Activated T-cell treated with anti-CD3 and anti-CD28 coated beads, Interleukin-2, amount 50 U/mL, for 24 hours (primary cell): ENCODE results near the gene PCDH9.

Source experiments
- DNase-seq: peaks from one replicate; pipeline ENCODE4 v3.0.0-alpha.2; 2020
- H3K27ac Mint-ChIP-seq: 2 replicates; pipeline ENCODE4 v1.8.0; 2020; ENCODE audit warnings: mild to moderate bottlenecking, mixed read lengths
- H3K27me3 Mint-ChIP-seq: 2 replicates; pipeline ENCODE4 v1.8.0; 2020; ENCODE audit warnings: mixed read lengths
- H3K36me3 Mint-ChIP-seq: 2 replicates; pipeline ENCODE4 v1.8.0; 2020; ENCODE audit warnings: low read depth, mixed read lengths
- H3K4me1 Mint-ChIP-seq: 2 replicates; pipeline ENCODE4 v1.8.0; 2020; ENCODE audit warnings: low read depth, mixed read lengths
- H3K4me3 Mint-ChIP-seq: 2 replicates; pipeline ENCODE4 v1.8.0; 2020; ENCODE audit warnings: mild to moderate bottlenecking, moderate library complexity, mixed read lengths
- H3K9me3 Mint-ChIP-seq: 2 replicates; pipeline ENCODE4 v1.8.0; 2020; ENCODE audit warnings: mixed read lengths

PCDH9 gene

DNA sequence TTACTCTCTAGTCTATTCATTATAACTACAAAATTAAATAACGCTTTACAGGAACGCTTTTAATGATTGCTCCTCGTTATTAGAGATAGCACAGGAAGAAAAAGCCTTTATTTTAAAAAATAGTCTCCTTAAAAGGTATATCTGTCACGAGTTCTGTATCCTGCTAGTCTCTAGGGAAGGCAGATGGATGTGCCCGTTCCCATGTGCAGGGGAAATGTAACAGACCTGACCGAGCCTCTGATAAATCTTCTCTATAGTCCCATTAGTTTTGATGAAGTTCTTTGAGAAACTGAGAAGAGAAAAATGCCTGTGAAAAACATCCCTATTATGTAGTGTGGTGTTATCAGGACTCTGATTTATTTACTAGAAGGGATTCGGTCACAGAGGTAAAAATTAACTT is 226.4 kb downstream of the PCDH9 start:
- H3K4me1 Mint-ChIP-seq: no peaks in the 10 kb centered on the region
- H3K9me3 Mint-ChIP-seq: peaks cover 2% of the 10 kb centered on the region
- H3K27me3 Mint-ChIP-seq: no peaks in the 10 kb centered on the region
- no peak for DNase-seq
- H3K36me3 Mint-ChIP-seq: no peaks in the 10 kb centered on the region
- H3K27ac Mint-ChIP-seq: no peak overlapping the region
- no peak overlapping the region for H3K4me3 Mint-ChIP-seq

DNA sequence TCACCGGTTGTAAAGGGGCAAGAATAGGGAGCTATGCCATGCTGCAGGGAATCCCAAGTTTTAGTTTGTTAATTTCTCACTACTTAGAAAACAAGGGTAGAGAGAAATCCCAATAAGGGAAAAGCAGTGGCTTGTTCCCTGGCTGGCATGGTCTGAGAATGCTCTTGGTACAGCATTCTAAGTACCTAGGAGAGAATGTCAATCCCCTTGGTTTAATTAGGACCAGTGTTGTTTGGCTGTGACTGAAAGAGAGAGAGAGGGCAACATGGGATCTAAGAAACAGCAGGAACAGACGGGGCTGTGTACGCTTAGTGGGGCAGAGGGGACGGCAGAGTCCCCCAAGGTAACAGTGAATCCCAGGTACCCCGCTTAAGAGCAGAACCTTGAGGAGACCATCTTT is 228.8 kb downstream of the PCDH9 start:
- Mint-ChIP-seq H3K4me1 (no peaks in the 10 kb centered on the region), H3K4me3 (no peak overlapping the region), H3K9me3 (peaks cover 2% of the 10 kb centered on the region), H3K27ac (no peak overlapping the region), H3K36me3 (no peaks in the 10 kb centered on the region), H3K27me3 (no peaks in the 10 kb centered on the region)
- no peak for DNase-seq

DNA sequence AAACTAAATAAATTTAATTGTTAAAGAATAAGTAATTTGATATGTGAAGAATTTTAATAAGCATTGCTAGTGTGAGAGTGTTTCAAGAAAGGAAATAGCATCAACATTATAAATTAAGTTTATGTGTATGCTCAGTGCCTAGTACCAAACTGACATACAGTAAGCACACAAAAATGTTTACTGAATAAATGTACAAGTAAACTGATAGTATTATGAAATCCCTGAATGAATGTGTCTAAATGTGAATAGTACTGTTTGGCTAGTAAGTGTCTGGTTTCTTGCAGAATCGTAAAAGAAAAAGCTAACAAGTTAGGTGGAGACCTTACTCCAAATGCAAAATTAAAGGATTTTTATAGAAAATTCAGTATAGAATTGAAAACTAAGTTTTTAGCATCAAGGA is 233.6 kb downstream of the PCDH9 start:
- no peaks in the 10 kb centered on the region for H3K27me3 Mint-ChIP-seq
- DNase-seq: no peak
- no peak overlapping the region for H3K4me3 Mint-ChIP-seq
- H3K36me3 Mint-ChIP-seq: no peaks in the 10 kb centered on the region
- peaks cover 4% of the 10 kb centered on the region for H3K4me1 Mint-ChIP-seq
- H3K27ac Mint-ChIP-seq: no peak overlapping the region
- peaks cover 2% of the 10 kb centered on the region for H3K9me3 Mint-ChIP-seq

DNA sequence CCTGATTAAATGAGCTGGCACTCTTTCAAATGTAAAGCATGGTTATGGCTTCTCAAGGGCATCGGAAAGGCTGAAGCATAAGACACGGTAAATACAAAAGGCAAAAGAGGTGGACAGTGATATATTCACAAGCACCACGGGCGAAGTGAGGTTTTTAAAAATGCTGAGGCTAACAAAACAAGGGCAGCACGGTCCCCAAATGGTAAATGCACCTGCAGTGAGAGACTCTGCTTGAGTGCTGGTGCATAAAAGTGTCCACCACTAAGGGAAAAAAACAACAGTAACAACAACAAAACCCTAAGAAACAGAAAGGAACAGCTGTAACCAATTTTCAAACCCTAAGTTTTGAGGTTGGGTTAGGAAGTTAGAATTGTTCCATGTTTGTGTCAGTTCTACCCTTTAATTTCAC is 234.9 kb downstream of the PCDH9 start:
- Mint-ChIP-seq H3K36me3 (no peaks in the 10 kb centered on the region), H3K4me1 (peaks cover 4% of the 10 kb centered on the region), H3K27ac (no peak overlapping the region), H3K9me3 (no peaks in the 10 kb centered on the region), H3K27me3 (no peaks in the 10 kb centered on the region), H3K4me3 (no peak overlapping the region)
- no peak for DNase-seq

DNA sequence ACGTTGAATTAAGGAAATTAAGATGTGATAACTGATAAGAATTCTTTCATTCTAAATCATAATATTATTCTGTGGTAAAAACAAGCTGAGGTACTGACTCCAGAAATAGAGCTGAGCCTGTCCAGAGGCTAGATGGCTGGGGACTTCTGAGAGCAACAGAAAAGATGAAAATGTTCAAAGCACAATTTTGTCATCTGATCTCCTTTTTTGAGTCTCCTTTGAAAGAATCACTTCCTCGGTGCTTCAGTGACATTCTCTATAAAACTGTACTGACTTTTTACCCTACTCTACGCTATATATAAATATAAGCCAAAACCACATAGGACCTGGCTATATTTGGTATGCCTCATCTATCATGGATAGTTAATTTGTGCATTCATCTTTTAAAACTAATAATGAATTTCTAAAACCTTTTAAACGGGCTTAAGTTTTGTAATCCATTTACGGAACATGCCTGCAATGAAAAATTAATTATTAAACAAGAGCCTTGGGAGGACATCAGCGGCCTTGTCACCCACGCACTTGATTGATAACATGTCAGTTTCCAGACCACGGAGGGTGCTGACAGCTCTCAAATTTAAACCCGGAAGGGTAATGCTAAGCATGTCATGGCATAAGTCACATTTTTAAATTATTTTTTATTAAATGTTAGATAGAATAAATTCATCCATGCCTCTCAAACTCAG is 235.5 kb downstream of the PCDH9 start:
- Mint-ChIP-seq H3K9me3 (no peaks in the 10 kb centered on the region), H3K4me3 (no peak overlapping the region), H3K36me3 (no peaks in the 10 kb centered on the region), H3K4me1 (peaks cover 4% of the 10 kb centered on the region), H3K27ac (no peak overlapping the region), H3K27me3 (no peaks in the 10 kb centered on the region)
- DNase-seq: no peak

DNA sequence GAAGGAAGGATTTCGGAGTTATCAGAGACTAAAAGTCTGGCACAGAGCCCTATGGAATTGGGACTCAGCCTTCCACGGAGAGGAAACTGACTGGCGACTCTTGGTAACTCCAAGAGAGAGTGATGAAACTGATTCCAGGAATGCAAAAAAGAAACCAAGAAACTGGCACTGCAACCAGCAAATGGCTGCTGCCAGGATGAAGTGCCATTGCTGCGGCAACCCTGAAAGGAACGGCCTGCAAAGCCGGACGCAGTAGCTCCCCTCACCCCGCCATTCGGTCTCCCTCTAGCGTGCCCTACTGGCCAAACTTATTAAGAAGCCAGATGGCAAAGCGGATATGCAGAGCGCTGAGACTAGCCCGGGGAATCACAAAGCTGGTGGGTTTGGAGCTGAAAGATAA is 236.0 kb downstream of the PCDH9 start:
- no peak overlapping the region for H3K4me3 Mint-ChIP-seq
- no peak for DNase-seq

DNA sequence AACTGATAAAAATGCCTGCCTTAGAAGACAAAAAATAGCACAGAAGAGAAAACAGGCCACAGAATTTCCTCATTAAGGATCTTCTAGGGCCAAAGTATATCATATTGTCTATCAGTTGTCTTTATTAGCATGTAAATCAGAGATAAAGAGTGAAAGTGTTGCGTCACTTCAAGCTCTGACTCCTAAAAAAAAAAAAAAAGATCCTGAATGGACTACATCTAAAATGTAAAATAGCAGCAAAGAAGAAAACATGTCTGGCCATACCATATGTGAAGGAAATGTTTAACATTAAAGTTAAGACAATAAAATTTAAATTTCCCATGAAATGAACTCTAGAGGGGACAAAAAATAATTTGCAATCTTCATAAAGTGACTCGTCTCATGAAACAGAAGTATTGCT is 237.4 kb downstream of the PCDH9 start:
- Mint-ChIP-seq H3K9me3 (no peaks in the 10 kb centered on the region), H3K27me3 (no peaks in the 10 kb centered on the region), H3K36me3 (no peaks in the 10 kb centered on the region), H3K4me3 (no peak overlapping the region), H3K4me1 (peaks cover 4% of the 10 kb centered on the region), H3K27ac (no peak overlapping the region)
- no peak for DNase-seq

More for the DNA sequence above, 236.0 kb downstream of the PCDH9 start:
- no peaks in the 10 kb centered on the region for H3K27me3 Mint-ChIP-seq
- H3K27ac Mint-ChIP-seq: no peak overlapping the region
- no peaks in the 10 kb centered on the region for H3K36me3 Mint-ChIP-seq
- H3K9me3 Mint-ChIP-seq: no peaks in the 10 kb centered on the region
- peaks cover 4% of the 10 kb centered on the region for H3K4me1 Mint-ChIP-seq

DNA sequence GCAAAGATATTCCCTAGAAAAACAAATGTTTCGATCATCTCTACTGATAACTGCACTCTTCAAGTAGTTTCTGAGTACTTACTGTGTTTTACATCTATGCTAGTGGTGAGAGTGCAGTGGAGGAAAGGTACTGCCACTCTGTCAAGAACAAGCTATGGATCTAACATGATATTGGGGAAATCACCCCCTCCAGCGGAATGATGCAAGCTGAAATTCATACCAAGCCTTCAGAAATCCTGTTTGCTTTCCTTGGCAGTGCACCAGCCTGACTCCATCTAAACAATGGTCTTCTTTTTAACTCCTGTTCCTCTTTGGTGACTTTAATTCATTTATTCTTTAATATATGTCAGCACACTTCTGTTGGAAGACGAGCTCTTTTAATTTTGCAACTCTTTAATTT is 238.0 kb downstream of the PCDH9 start:
- Mint-ChIP-seq H3K9me3 (no peaks in the 10 kb centered on the region), H3K27ac (no peak overlapping the region), H3K27me3 (no peaks in the 10 kb centered on the region), H3K4me1 (peaks cover 4% of the 10 kb centered on the region), H3K4me3 (no peak overlapping the region), H3K36me3 (no peaks in the 10 kb centered on the region)
- DNase-seq: no peak

DNA sequence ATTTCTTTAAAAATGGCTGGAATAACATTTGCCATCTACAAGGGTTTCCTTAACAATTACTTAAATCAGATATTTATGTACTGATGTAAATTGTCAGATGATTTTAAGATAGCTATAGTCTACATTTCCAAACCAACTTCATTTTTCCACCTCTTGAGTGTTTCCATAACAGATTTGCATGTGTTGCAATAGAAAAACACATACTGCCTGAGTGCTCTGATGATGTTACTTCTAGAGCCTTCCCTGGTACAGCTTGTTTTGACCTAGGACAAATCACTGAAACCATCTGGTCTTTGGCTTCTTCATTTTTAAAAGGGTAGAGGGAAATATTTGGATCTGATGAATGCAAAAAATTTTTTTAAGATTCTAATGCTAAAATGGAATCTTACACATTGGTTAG is 245.9 kb downstream of the PCDH9 start:
- H3K36me3 Mint-ChIP-seq: no peaks in the 10 kb centered on the region
- H3K4me3 Mint-ChIP-seq: no peak overlapping the region
- H3K27me3 Mint-ChIP-seq: no peaks in the 10 kb centered on the region
- H3K9me3 Mint-ChIP-seq: no peaks in the 10 kb centered on the region
- DNase-seq: no peak
- H3K27ac Mint-ChIP-seq: no peak overlapping the region
- H3K4me1 Mint-ChIP-seq: no peaks in the 10 kb centered on the region

DNA sequence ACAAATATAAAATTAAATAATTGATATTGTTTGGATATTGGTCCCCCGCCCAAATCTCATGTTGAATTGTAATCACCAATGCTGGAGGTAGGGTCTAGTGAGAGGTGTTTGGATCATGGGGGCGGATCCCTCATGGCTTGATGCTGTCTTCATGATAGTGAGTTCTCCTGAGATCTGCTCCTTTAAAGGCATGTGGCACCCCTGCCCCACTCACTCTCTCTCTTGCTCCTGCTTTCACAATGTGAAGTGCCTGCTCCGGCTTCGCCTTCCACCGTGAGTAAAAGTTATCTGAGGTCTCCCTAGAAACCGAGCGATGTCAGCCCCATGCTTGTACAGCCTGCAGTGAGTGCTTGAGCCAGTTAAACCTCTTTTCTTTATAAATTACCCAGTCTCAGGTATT is 248.2 kb downstream of the PCDH9 start:
- H3K4me1 Mint-ChIP-seq: no peaks in the 10 kb centered on the region
- no peak overlapping the region for H3K27ac Mint-ChIP-seq
- DNase-seq: no peak
- no peaks in the 10 kb centered on the region for H3K9me3 Mint-ChIP-seq
- H3K4me3 Mint-ChIP-seq: no peak overlapping the region
- no peaks in the 10 kb centered on the region for H3K27me3 Mint-ChIP-seq
- no peaks in the 10 kb centered on the region for H3K36me3 Mint-ChIP-seq

DNA sequence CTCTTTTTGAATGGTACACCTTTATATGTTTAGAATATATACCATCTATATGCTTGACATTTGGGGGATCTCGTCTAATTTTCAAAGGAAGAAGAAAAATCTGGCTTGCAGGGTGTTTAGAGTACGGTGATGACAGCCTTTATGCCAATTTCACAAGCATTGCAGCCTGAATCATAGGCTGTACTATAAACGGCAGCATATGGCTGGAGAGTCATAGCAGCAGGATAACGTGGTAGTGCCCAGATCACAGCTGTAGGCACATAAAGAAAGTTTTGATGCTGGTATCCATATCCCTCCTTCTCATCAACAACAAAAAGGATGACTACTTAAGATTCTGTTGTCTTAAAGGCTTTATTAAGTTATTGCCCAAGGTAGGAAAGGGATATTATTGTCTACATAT is 253.0 kb downstream of the PCDH9 start:
- no peak for DNase-seq
- Mint-ChIP-seq H3K4me1 (no peaks in the 10 kb centered on the region), H3K27me3 (no peaks in the 10 kb centered on the region), H3K9me3 (no peaks in the 10 kb centered on the region), H3K36me3 (no peaks in the 10 kb centered on the region), H3K4me3 (no peak overlapping the region), H3K27ac (no peak overlapping the region)

DNA sequence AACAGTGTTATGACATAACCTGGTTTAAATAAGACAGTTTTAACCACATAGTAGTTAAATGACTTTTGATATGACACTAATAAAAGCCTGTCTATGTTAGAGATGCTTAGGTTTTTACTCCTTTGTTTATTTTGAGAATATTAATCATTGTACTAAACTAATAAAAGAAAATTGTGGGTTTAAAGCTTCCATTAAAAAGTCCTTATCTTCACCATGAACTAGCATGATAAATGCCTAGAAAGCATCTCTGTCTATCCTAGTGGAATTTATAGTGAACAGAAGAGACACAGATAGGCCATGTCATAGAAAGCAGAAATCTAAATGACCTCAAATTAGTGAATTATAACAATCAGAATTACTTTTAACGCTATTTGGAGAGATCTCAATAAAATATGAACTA is 255.2 kb downstream of the PCDH9 start:
- no peak for DNase-seq
- Mint-ChIP-seq H3K9me3 (no peaks in the 10 kb centered on the region), H3K27me3 (no peaks in the 10 kb centered on the region), H3K27ac (no peak overlapping the region), H3K4me3 (no peak overlapping the region), H3K4me1 (no peaks in the 10 kb centered on the region), H3K36me3 (no peaks in the 10 kb centered on the region)

DNA sequence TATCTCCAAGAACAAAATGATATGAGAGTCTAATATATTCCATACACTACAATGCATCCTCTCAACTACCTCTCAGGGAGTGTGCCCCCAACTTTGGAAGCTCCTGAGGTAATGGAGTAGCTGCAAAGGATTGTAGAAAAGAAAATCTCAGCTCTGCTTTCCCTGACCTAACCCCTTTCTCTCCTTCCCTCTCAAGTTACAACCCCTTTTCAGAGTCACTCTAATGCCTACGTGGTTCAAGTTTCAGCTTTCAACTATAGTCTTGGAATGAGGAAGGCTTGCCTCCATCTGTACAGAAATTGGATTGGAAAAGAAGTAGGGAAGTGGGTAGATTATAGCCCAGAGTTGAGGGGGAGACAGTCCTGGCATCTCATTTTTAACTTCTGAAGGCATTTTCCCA is 256.0 kb downstream of the PCDH9 start:
- Mint-ChIP-seq H3K27me3 (no peaks in the 10 kb centered on the region), H3K4me3 (no peak overlapping the region), H3K4me1 (no peaks in the 10 kb centered on the region), H3K27ac (no peak overlapping the region), H3K9me3 (no peaks in the 10 kb centered on the region), H3K36me3 (no peaks in the 10 kb centered on the region)
- no peak for DNase-seq

DNA sequence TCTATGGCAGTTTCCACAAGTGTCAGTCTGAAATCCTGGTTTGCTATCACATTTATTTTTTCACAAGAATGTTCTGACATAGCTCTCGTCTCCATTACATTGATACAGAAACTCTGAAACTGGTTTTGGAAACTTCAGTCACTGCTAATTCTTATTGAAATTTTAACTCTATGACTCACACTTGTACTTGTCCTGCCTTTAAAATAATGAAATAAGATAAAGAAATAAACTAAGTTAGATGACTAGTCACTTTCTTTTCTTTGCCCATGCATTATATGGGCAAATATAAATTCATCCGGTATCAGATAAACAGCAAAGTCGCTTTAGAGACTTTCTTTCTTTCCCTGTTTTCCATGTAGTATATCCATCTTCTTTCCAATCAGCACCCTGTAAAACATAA is 257.5 kb downstream of the PCDH9 start:
- Mint-ChIP-seq H3K27ac (no peak overlapping the region), H3K36me3 (no peaks in the 10 kb centered on the region), H3K9me3 (no peaks in the 10 kb centered on the region), H3K27me3 (no peaks in the 10 kb centered on the region), H3K4me1 (no peaks in the 10 kb centered on the region), H3K4me3 (no peak overlapping the region)
- no peak for DNase-seq

DNA sequence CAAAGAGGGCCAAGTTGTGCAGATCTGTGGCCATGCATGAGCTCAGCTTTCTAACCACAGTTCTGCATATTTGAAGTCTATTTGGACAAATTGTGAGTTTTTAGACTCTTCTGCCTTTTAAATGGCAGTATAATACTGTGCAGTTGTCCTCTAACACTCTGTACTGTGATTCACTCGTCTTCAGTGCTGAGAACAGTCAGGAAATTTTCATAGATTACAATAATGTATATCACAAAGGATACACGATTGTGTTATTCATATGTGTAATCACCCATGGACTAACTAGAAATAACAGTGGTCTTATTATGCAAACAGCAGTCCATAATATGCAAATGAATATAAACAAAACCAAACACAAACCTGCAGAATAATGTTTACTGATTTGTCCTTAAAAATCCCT is 259.1 kb downstream of the PCDH9 start:
- H3K9me3 Mint-ChIP-seq: no peaks in the 10 kb centered on the region
- no peak overlapping the region for H3K4me3 Mint-ChIP-seq
- no peaks in the 10 kb centered on the region for H3K36me3 Mint-ChIP-seq
- no peaks in the 10 kb centered on the region for H3K4me1 Mint-ChIP-seq
- no peak for DNase-seq
- no peaks in the 10 kb centered on the region for H3K27me3 Mint-ChIP-seq
- no peak overlapping the region for H3K27ac Mint-ChIP-seq

DNA sequence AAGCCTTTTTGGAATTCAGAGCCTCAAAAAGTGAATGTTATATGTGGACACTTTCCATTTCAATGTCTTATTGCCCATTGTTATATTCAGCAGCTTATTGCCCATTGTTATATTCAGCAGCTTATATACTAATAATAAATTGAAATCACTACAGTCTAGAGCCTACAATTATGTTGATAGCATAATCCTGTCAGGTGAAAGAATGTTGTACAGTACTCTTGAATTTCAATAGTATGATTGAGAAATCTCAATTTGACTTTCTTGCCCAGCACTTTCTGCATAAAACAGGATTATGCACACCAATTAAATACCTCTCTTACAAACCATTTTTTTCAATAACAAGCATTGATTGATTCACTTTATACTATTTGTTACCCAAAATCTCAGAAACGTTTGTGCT is 260.8 kb downstream of the PCDH9 start:
- DNase-seq: no peak
- H3K9me3 Mint-ChIP-seq: no peaks in the 10 kb centered on the region
- H3K27ac Mint-ChIP-seq: no peak overlapping the region
- no peak overlapping the region for H3K4me3 Mint-ChIP-seq
- H3K36me3 Mint-ChIP-seq: no peaks in the 10 kb centered on the region
- H3K4me1 Mint-ChIP-seq: no peaks in the 10 kb centered on the region
- H3K27me3 Mint-ChIP-seq: no peaks in the 10 kb centered on the region
